GM19035 (cell line): ENCODE results near the gene PYCARD.

Experiments used
- ATAC-seq: cut with Tn5 transposase; IDR thresholded peaks from one replicate; pipeline ENCODE4 v1.9.1; 2021; ENCODE audit not compliant: unreplicated experiment

PYCARD gene

DNA sequence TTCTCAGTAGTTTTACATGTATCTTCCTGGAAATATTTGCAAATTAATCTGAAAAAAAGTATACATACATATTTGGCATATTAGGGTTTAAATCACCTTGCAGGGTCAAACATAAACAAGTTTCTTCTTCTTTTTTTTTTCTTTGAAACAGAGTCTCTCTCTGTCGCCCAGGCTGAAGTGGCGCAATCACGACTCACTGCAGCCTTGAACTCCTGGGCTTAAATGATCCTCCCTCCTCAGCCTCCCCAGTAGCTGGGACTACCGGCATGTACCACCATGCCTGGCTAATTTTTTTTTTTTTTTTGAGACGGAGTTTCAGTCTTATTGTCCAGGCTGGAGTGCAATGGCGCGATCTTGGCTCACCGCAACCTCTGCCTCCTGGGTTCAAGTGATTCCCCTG is 35.2 kb downstream of the PYCARD start:
- no peak for ATAC-seq

GRCh38 chr16:31157136-31157535 is 45.4 kb downstream of the PYCARD start:
- no peak for ATAC-seq
